Activated T-cell treated with anti-CD3 and anti-CD28 coated beads, Interleukin-2, amount 50 U/mL, for 72 hours (primary cell): ENCODE results near the gene SIX2. TPM values are rescaled to one million over a fixed set of nuclear protein-coding genes. Genes with fewer than 3 reads are reported as not detected.

ENCODE experiments used
- ATAC-seq, 2 donors: fragments of 150-1000 bp; cut with Tn5 transposase; replicated peaks in 1 of 2; 2 replicates each; pipeline ENCODE4 v1.10.0; 2021; ENCODE audit warnings: moderate library complexity in 2 of 2, mild to moderate bottlenecking in 1 of 2
- DNase-seq, 2 donors: peaks; one replicate each; pipeline ENCODE4 v3.0.0; 2021 to 2022; ENCODE audit warnings: mixed read lengths in 1 of 2
- H3K27ac Mint-ChIP-seq: one replicate; pipeline ENCODE4 v1.8.0; 2022; ENCODE audit warnings: mild to moderate bottlenecking, moderate library complexity, mixed read lengths
- H3K27me3 Mint-ChIP-seq: one replicate; pipeline ENCODE4 v1.8.0; 2022; ENCODE audit warnings: low read depth, mixed read lengths
- H3K36me3 Mint-ChIP-seq, 2 donors: one replicate each; pipeline ENCODE4 v1.8.0; 2022; ENCODE audit warnings: mixed read lengths in 2 of 2, mild to moderate bottlenecking in 1 of 2; ENCODE audit not compliant: insufficient read depth in 2 of 2
- H3K4me1 Mint-ChIP-seq: one replicate; pipeline ENCODE4 v1.8.0; 2022; ENCODE audit warnings: low read depth, mixed read lengths
- H3K4me3 Mint-ChIP-seq, 2 donors: one replicate each; pipeline ENCODE4 v1.8.0; 2022; ENCODE audit warnings: mild to moderate bottlenecking in 2 of 2, mixed read lengths in 2 of 2, moderate library complexity in 2 of 2
- H3K9me3 Mint-ChIP-seq, 2 donors: one replicate each; pipeline ENCODE4 v1.8.0; 2022; ENCODE audit warnings: mixed read lengths in 2 of 2
- total RNA-seq, 2 donors: library from RNA; stranded (reverse); gene quantifications; one replicate each; pipeline ENCODE4 v1.2.3, GENCODE V29; 2022

SIX2 gene
- total RNA-seq, 2 donors from 2014 or later: 0.12 TPM; not detected in 1

DNA sequence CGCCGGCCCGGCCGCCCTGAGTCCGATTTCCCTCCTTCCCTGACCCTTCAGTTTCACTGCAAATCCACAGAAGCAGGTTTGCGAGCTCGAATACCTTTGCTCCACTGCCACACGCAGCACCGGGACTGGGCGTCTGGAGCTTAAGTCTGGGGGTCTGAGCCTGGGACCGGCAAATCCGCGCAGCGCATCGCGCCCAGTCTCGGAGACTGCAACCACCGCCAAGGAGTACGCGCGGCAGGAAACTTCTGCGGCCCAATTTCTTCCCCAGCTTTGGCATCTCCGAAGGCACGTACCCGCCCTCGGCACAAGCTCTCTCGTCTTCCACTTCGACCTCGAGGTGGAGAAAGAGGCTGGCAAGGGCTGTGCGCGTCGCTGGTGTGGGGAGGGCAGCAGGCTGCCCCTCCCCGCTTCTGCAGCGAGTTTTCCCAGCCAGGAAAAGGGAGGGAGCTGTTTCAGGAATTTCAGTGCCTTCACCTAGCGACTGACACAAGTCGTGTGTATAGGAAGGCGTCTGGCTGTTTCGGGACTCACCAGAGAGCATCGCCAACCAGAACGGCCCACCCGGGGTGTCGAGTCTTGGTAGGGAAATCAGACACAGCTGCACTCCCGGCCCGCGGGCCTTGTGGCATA, 4.6 kb downstream of the SIX2 start:
- Mint-ChIP-seq H3K4me1 (peaks cover 43% of the 10 kb centered on the region), H3K9me3 (no peaks in the 10 kb centered on the region), H3K4me3 (peak overlapping the region; percentile 59 to 69), H3K36me3 (no peaks in the 10 kb centered on the region), H3K27me3 (peaks cover 87% of the 10 kb centered on the region), H3K27ac (no peak overlapping the region)
- DNase-seq (no peak), ATAC-seq (no peak)

DNA sequence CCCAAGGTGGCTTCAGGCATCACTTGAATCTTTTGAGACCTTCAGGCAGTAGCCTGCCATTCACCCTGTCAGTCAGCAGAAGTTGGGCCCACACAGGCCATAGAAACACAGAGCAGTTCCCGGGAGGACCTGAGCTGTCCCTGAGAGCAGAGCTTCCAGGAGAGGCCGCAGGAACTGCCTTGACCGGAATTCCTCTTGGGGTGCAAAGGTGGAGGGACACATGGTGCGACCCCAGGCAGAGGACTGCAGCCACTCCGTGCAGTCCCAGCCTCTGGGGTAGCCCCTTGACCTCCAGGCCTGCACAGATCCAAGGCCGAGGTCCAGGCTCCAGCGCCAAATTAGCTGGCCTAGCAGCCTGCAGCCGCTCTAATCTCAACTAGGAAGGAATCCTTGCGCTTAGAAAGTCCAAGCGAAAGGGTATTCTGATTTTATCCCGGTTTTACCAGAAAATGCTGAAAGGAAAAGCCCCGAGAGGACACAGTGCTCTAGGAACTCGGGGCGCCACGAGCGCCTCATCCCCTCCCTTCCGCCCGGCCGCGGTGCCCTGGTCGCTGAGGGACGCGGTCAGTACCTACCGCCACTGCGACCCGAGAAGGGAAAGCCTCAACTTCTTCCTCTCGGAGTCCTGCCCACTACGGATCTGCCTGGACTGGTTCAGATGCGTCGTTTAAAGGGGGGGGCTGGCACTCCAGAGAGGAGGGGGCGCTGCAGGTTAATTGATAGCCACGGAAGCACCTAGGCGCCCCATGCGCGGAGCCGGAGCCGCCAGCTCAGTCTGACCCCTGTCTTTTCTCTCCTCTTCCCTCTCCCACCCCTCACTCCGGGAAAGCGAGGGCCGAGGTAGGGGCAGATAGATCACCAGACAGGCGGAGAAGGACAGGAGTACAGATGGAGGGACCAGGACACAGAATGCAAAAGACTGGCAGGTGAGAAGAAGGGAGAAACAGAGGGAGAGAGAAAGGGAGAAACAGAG, 5.4 kb downstream of the SIX2 start:
- Mint-ChIP-seq H3K4me3 (peak overlapping the region; percentile 59 to 69), H3K9me3 (no peaks in the 10 kb centered on the region), H3K36me3 (no peaks in the 10 kb centered on the region), H3K27me3 (peaks cover 90% of the 10 kb centered on the region), H3K27ac (no peak overlapping the region), H3K4me1 (peaks cover 37% of the 10 kb centered on the region)
- no peak for ATAC-seq
- no peak for DNase-seq

DNA sequence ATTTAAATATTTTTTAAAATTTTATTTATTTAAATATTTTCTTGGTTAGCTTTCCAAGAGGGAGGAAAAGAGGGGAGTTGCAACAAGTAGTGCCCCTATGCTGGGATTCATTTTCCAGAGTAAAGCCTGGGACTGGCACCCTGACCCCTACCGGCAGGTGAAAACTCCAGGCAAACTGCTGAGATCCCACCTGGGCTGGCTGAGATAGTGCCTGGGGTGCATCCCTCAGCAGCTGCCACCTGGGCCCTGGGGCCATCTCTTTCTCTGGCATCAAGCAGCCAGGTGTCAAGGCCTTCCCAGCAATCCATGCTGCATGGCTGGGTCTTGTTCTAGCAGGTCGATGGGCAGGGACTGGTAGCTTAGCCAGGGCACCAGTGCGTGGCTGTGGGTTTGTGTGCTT, 6.6 kb downstream of the SIX2 start:
- Mint-ChIP-seq H3K27me3 (peaks cover 92% of the 10 kb centered on the region), H3K9me3 (no peaks in the 10 kb centered on the region), H3K36me3 (no peaks in the 10 kb centered on the region), H3K4me1 (peaks cover 32% of the 10 kb centered on the region), H3K4me3 (no peak overlapping the region), H3K27ac (no peak overlapping the region)
- ATAC-seq (no peak), DNase-seq (no peak)

GRCh38 chr2:45001869-45002385, 7.3 kb downstream of the SIX2 start:
- no peak for ATAC-seq
- Mint-ChIP-seq H3K4me1 (peaks cover 32% of the 10 kb centered on the region), H3K9me3 (no peaks in the 10 kb centered on the region), H3K4me3 (peak overlapping the region; percentile 69 to 76), H3K36me3 (no peaks in the 10 kb centered on the region), H3K27ac (no peak overlapping the region), H3K27me3 (peaks cover 92% of the 10 kb centered on the region)
- peak in 1 of 2 donors; percentile 19 for DNase-seq

DNA sequence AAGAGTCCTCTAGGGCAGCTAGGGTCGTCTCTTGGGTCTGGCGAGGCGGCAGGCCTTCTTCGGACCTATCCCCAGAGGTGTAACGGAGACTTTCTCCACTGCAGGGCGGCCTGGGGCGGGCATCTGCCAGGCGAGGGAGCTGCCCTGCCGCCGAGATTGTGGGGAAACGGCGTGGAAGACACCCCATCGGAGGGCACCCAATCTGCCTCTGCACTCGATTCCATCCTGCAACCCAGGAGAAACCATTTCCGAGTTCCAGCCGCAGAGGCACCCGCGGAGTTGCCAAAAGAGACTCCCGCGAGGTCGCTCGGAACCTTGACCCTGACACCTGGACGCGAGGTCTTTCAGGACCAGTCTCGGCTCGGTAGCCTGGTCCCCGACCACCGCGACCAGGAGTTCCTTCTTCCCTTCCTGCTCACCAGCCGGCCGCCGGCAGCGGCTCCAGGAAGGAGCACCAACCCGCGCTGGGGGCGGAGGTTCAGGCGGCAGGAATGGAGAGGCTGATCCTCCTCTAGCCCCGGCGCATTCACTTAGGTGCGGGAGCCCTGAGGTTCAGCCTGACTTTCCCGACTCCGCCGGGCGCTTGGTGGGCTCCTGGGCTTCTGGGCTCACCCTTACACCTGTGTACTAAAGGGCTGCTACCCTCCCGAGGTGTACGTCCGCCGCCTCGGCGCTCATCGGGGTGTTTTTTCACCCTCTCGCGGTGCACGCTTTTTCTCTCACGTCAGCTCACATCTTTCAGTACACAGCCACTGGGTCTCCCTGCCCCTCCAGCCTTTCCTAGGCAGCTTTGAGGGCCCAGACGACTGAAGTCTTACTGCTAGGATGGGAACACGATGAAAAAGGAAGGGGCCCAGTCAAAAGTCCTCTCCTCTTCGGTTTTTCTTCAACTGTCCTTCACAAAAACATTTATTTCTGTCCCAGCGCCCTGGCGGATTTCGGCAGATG, 8.1 kb downstream of the SIX2 start:
- no peaks in the 10 kb centered on the region for H3K36me3 Mint-ChIP-seq
- H3K4me3 Mint-ChIP-seq: peak overlapping the region; percentile 69 to 76
- ATAC-seq (peak; percentile 22 to 36), DNase-seq (peak; percentile 19 to 20)
- H3K27ac Mint-ChIP-seq: no peak overlapping the region
- H3K9me3 Mint-ChIP-seq: no peaks in the 10 kb centered on the region
- peaks cover 26% of the 10 kb centered on the region for H3K4me1 Mint-ChIP-seq
- peaks cover 92% of the 10 kb centered on the region for H3K27me3 Mint-ChIP-seq

DNA sequence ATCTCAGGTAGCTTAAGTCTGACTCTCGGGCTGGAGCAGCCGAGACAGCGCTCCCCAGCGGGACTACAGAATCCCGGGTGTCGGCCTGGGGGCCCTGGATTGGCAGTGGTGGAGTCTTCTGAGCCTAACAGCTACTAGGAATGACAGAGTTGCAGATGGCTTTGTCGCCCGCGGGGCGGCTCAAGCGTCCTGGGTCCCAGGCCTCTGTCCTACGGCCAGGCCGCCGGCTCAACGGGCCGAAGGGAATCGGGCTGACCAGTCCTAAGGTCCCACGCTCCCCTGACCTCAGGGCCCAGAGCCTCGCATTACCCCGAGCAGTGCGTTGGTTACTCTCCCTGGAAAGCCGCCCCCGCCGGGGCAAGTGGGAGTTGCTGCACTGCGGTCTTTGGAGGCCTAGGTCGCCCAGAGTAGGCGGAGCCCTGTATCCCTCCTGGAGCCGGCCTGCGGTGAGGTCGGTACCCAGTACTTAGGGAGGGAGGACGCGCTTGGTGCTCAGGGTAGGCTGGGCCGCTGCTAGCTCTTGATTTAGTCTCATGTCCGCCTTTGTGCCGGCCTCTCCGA, 8.8 kb downstream of the SIX2 start:
- Mint-ChIP-seq H3K4me3 (peak overlapping the region; percentile 69 to 76), H3K9me3 (no peaks in the 10 kb centered on the region), H3K4me1 (peaks cover 26% of the 10 kb centered on the region), H3K36me3 (no peaks in the 10 kb centered on the region), H3K27ac (no peak overlapping the region), H3K27me3 (peaks cover 94% of the 10 kb centered on the region)
- ATAC-seq (peak; percentile 30), DNase-seq (no peak)

- Mint-ChIP-seq H3K27ac (no peak overlapping the region), H3K4me1 (peaks cover 22% of the 10 kb centered on the region), H3K27me3 (peaks cover 94% of the 10 kb centered on the region), H3K4me3 (no peak overlapping the region), H3K9me3 (no peaks in the 10 kb centered on the region), H3K36me3 (no peaks in the 10 kb centered on the region)
- DNase-seq (no peak), ATAC-seq (no peak)
Measured at GRCh38 chr2:44999540-44999939, 9.7 kb downstream of the SIX2 start.

- H3K36me3 Mint-ChIP-seq: no peaks in the 10 kb centered on the region
- H3K9me3 Mint-ChIP-seq: peaks cover 0 to 2% of the 10 kb centered on the region in 2 donors
- peaks cover 93% of the 10 kb centered on the region for H3K27me3 Mint-ChIP-seq
- no peak overlapping the region for H3K27ac Mint-ChIP-seq
- H3K4me1 Mint-ChIP-seq: peaks cover 16% of the 10 kb centered on the region
- no peak for DNase-seq
- no peak for ATAC-seq
- H3K4me3 Mint-ChIP-seq: no peak overlapping the region
Measured at GRCh38 chr2:44997963-44998362, 11.3 kb downstream of the SIX2 start.

DNA sequence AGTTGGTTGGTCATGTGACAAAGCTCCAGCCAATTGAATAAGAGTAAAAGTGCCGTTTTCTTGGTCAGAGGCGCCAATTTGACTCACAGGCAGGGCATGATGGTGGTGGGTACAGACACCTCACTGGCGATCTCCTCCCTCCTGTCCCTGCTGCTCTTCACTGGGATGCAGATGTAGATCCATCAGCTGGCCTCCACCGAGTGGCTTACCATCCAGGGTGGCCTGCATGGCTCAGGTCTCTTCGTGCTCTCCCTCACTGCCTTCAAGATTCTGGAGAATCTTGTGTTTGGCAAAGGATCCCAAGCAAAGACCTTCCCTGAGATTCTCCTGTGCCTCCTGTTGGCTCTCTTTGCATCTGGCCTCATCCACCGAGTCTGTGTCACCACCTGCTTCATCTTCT, 12.9 kb downstream of the SIX2 start:
- no peak for ATAC-seq

DNA sequence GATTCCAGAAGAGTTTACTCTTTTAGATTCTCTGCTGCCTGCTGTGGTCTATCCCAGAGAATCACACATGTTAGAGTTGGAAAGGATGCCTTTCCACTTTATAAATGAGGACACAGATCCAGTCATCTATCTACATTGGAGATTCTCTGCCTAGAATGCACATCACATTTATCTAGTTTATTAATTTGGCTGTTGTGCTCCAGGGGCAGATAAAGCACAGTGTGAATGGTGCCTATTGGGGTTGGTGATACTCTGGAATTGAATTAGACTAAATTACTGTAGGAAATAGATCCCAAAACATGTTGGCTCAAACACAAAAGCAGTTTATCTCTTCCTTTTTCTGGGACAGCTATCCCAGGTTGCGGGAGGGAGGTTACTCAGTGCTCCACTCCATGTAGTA, 14.9 kb downstream of the SIX2 start:
- Mint-ChIP-seq H3K27ac (no peak overlapping the region), H3K36me3 (peaks cover 0 to 2% of the 10 kb centered on the region in 2 donors), H3K9me3 (peaks cover 0 to 5% of the 10 kb centered on the region in 2 donors), H3K27me3 (peaks cover 88% of the 10 kb centered on the region), H3K4me1 (no peaks in the 10 kb centered on the region), H3K4me3 (no peak overlapping the region)
- DNase-seq (no peak), ATAC-seq (no peak)

More for the DNA sequence above, 12.9 kb downstream of the SIX2 start:
- no peak for DNase-seq
- Mint-ChIP-seq H3K4me1 (peaks cover 7% of the 10 kb centered on the region), H3K27me3 (peaks cover 85% of the 10 kb centered on the region), H3K27ac (no peak overlapping the region), H3K4me3 (no peak overlapping the region), H3K36me3 (peaks cover 0 to 2% of the 10 kb centered on the region in 2 donors), H3K9me3 (peaks cover 0 to 5% of the 10 kb centered on the region in 2 donors)

DNA sequence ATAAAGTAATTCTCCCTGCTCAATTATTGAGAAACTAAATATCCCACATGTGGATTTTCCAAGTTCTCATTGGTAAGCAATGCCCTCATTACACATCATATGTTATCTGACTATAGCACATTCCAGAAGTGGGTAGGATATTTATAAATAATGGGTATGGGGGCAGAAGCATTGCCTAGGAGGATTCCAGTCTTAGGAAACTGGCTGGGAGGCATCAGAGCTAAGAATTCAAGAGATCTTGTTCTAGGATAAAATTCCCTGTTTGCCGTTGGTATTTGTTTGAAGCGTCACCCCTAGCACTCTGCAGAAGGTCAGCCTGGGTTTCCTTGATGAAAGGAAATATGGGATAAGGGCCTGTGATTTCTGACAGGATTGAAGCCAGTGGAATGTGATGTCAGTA, 20.1 kb downstream of the SIX2 start:
- DNase-seq (no peak), ATAC-seq (no peak)
- no peaks in the 10 kb centered on the region for H3K4me1 Mint-ChIP-seq
- H3K27me3 Mint-ChIP-seq: peaks cover 66% of the 10 kb centered on the region
- H3K9me3 Mint-ChIP-seq: peaks cover 1 to 6% of the 10 kb centered on the region in 2 donors
- peaks cover 0 to 2% of the 10 kb centered on the region in 2 donors for H3K36me3 Mint-ChIP-seq
- H3K4me3 Mint-ChIP-seq: no peak overlapping the region
- H3K27ac Mint-ChIP-seq: no peak overlapping the region

GRCh38 chr2:44983836-44984604, 25.2 kb downstream of the SIX2 start:
- peaks cover 4% of the 10 kb centered on the region for H3K4me1 Mint-ChIP-seq
- H3K4me3 Mint-ChIP-seq: no peak overlapping the region
- ATAC-seq (no peak), DNase-seq (no peak)
- peaks cover 41% of the 10 kb centered on the region for H3K27me3 Mint-ChIP-seq
- no peak overlapping the region for H3K27ac Mint-ChIP-seq
- H3K9me3 Mint-ChIP-seq: peaks cover 1% of the 10 kb centered on the region in 2 donors
- H3K36me3 Mint-ChIP-seq: no peaks in the 10 kb centered on the region
